Stimulated activated CD4-positive, alpha-beta T cell treated with anti-CD3 and anti-CD28 coated beads, Interleukin-2, amount 100 ng/mL, for 48 hours (primary cell): Measurements from ENCODE around the gene B4GALT1.
"Not testable (repeated sequence)": the region's sequence is repeated elsewhere in the genome, so short reads cannot be mapped to it uniquely, and the experiment has no call there.

ENCODE experiments used
- DNase-seq, 2 donors: peaks; one replicate each; pipeline ENCODE4 v3.0.0-alpha.2; 2020

Gene B4GALT1

DNA sequence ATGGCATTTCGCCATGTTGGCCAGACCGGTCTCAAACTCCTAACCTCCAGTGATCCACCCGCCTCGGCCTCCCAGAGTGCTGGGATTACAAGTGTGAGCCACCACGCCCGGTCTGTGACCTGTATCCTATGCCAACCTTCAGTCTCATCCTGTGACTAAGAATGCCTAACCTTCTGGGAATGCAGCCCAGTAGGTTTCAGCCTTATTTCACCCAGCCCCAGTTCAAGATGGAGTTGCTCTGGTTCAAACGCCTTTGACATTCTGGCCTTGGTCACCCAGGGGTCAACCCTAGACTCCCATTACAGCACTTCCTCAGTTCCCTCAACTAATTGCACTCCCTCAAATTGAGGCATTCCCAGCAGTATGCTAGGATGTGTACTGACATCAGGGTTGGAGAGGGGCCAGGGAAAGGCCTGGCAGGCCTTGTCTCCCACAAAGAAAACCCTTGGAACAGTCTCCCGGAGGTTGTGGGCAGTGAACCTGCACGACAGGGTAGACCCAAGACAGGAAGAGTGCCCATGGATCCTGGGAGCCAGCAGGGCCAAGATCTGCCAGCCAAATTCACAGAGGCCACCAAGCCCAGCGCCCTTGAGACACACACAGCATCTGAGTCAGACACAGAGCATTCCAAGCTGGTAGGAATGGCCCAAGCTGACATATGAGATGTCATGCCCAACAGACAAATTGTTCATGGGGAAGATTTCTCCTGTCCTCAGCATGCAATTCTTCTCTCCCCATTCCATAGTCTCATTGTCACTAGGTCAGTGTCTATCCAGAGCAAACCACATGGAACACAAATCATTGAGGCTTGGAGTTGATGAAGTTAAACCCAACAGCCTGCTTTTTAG, 65.8 kb downstream of the B4GALT1 start:
- no peak for DNase-seq

- no peak for DNase-seq
These were observed 67.4 kb downstream of the B4GALT1 start for GRCh38 chr9:33099754-33100153.

DNA sequence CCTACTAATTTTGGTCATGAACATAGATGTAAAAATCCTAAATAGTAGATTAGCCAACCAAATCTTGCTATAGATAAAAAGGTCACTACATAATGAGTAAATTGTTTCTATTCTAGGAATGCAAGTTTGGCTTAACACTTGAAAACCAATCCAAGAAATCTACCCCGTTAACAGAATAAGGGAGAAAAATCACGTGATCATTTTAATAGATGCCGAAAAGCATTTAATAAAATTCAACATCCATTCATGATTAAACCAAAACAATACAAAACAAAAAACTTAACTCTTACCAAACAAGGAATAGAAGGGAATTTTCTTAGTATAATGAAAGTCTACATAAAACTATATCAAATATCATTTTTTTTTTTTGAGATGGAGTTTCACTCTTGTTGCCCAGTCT, 69.9 kb downstream of the B4GALT1 start:
- no peak for DNase-seq

DNA sequence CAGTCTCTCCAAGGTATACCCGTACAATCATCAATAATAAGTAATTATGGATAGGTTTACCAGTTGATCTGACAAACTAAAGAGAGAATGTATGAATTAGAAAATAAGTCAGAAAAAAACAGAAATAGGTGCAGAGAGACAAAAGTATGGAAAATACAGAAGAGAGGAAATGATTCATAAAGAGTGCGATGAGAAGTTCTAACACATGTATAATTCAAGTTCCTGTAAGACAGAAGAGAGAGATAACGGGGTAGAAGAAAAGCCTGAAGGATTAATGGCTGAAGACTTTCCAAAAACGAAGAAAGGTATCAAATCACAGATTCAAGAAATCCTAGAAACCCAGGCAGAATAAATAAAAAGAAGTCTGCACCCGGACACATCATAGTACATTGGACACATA, 74.5 kb downstream of the B4GALT1 start:
- DNase-seq: no peak

DNA sequence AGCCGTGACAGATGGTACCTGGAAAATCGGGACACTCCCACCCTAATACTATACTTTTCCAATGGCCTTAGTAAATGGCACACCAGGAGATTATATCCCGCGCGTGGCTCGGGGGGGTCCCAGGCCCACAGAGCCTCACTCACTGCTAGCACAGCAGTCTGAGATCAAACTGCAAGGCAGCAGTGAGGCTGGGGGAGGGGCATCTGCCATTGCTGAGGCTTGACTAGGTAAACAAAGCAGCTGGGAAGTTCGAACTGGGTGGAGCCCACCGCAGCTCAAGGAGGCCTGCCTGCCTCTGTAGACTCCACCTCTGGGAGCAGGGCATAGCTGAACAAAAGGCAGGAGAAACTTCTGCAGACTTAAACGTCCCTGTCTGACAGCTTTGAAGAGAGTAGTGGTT, 81.5 kb downstream of the B4GALT1 start:
- DNase-seq: not testable (repeated sequence)

DNA sequence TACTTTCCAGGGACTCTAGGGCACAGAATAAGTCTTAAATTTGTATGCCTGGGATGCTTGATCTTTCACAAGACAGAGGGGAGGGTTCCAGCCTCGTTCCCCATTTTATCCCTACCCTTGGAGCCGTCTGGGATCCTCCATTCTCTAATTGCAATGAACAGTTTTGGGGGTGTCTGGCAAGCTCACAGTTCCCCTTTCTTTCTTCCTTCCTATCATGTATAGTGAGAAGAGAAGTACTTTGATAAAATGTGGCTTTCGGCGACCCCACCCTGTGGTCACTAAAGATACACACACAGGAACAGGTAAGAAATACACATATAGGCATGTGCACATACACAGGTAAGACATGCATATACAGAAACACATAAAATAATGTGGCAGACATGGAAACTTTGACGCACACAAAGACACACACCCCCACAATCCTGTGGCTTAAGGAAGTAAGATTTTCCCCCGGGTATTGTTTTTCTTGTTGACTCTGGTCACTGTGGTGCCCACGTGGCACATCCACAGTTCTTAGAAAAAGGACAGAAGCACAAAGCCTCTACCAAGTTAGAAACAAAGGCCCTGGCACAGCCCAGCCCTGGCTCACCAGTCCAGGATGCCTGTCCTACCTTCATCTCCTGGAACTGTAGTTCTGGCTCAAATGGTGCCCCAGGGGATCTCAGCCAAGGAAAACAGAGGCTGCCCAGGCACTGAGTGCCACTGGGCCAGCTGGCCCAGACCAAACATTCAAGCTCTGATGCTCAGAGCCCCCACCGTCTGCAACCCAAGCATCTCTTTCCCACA, 84.4 kb downstream of the B4GALT1 start:
- DNase-seq: no peak

DNA sequence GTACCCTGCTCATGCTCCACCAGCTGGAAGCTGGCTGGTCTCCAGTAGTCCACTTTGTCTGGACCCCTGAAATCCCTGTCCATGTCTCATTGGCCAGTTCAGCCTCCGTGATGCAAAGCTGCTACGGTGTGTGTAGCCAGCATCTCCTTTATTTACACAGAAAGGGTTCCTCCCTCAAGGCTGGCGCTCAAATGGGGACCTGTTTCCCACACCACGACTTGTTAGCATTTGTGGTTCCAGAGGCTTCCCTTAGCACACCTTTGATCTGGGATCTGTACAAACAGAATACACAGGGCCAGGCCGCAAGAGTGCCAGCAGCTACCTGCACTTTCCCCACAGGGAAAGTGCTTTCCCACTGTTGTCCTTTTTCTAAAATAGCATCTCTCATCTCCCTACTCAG, 85.0 kb downstream of the B4GALT1 start:
- DNase-seq: no peak

DNA sequence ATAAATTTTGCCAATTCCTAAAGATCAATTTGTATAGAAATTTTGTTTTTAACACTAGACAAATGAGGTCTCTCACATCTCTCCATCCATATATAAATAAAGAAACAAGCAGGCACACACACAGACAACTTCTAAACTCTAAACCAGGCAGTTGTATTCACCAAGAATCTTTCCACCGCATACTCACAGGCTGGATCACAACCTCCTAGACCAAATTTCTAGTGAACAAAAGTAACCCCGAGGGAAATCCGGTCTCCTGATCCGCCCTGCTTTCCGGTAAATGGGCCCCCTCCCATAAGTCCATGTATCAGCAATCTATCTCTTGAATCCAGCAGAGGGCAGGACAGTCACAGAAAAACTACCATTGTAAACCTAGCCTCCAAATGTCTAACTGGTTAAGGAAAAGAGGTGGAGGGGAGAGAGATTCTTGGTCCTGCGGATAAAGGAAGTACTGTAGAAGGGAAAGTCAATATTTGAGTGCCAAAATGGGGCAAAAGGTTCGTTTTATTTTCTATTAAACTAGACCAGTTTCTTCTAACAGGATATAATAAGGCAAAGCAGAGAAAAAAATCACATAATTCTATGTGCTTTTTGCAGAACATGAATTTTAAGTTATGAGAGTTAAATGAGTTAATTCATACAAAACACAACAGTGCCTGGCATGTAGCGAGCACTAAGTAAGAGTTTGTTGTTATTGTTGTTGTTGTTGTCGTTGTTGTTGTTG, 85.8 kb downstream of the B4GALT1 start:
- peak; percentile 33 to 43 for DNase-seq

DNA sequence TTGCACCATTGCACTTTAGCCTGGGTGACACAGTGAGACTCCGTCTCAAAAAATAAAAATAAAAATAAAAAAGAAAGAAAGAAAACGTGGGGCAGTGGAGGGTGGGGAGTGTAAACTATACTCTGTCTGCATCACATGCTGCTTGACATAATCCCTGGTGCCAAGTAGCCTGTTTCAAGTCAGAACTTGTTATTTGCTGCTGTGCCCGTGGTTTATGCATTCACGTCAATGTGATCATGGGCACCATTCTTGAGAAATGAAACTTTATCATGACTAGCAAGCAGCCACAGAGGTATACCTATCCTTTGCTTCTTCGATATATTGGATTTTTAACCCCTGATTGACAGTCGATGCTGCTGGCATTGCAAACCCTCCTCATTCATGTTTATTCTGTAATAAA, 86.6 kb downstream of the B4GALT1 start:
- DNase-seq: no peak

DNA sequence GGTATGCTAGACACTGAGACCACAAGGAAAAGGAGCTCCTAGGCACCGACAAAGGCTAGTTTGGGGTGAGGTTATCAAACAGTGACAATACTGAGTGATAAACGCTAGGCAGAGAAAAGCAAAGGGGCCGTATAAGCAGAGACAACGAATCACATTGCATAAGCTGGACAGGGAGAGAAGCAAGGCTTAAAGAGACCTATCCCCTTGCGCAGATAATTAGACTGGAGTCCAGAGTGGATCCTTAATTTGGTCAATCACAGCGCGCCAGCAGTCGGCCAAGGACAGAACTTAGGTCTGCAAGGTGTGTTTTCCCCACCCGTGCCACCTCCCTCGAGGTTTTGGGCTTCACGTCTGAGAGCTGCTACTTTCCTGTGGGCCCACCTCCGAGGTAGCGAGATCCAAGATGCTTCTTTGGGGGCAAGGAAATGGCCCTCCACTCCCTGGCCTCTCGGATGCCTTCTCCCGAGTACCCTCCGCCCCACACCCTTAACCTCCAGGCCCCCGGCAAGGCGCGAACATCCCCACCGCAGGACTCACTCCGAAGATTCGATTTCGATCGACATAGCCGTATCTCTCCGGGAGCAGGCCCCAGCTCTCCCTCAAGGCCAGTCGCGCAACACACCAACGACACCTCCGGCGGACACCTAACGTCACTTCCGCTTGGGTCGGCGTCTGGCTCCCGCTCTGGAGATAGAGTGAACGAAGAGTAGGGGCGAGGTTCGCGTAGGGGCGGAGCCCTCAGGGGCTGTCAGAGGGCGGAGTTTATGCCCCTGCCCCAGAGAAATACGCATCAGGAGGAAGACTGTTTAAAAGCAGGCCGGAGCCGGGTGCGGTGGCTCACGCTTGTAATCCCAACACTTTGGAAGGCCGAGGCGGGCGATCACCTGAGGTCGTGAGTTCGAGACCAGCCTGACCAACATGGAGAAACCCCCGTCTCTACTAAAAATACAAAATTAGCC, 90.8 kb downstream of the B4GALT1 start, which contains the start of gene SMU1:
Gene SMU1, minus strand, starts transcription at position 629 of the 959 bp plus-strand sequence. Its CDS starts 66 bp downstream, at position 563.
- DNase-seq: peak; percentile 87 to 91

GRCh38 chr9:33068991-33069390, 98.1 kb downstream of the B4GALT1 start:
- DNase-seq: no peak

DNA sequence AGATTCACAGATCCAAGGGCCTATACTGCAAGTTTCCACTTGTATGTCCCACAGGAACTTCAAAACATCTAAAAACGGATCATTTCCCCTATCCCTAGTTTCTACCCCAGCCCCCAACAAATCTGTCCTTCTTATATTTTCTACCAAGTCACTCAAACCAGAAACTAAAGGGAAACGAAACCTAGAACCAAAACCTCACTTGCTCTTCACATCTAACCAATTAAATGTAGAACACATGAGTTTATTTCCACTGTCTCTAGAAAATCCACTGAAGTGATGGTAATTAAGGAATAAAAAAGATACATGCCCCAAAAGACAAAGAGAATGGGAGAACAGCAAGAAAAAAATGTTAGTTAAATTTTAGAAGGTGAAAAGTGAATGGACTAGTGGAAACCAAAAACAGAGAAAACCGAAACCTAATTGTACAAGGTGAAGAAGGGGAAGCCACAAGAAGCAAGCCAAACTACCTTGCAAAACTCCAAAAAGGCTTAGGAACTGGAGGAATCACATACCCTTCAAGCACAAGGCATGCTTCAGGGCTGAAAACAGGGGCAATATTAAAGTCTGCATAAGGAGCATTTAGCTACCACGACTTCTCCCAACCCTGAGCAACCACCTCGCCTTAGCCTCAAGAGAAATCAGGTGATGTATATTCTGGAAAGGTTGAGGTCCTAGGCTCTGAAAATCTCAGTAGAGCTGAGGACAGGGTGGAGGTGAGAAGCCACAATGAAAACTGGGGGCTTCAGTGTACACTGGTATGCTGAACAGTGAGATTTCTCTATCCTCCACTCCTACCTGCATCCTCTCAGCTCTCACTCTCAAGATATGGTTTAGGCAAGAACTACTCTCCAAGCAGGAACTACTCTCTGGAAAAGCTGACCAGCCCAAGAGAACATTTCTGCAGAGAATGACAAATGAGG, 101.7 kb downstream of the B4GALT1 start:
- DNase-seq: no peak
